ENCODE data around the gene LPIN1.

The LPIN1 gene

GRCh38 chr2:11768946-11769345 lies 22.5 kb downstream of the LPIN1 start:
- POLR2A ChIA-PET: no interaction called here
- no peak for TF ChIP-seq CTCF (IDR thresholded peaks at IDR 0.05; ENCODE audit: control extremely low read depth, extremely low read depth, low read depth, missing control alignments)
- CTCF ChIA-PET: interaction anchor here (2.2 kb wide), 1 partner anchor 11 kb away, joined by 11 read pairs; no protein-coding TSS in a partner anchor
- DNase-seq (ENCODE audit: extremely low spot score): no peak

- TF ChIP-seq CTCF (IDR thresholded peaks at IDR 0.05; ENCODE audit: control extremely low read depth, extremely low read depth, low read depth, missing control alignments): no peak
- ChIA-PET POLR2A (no interaction called here), CTCF (interaction anchor here (0.6 to 2.2 kb wide), 4 partner anchors 11 to 76 kb away, joined by 3 to 11 read pairs (median 3); no protein-coding TSS in a partner anchor)
- DNase-seq (ENCODE audit: extremely low spot score): no peak
Observed at GRCh38 chr2:11769516-11769915, 23.1 kb downstream of the LPIN1 start.

DNA sequence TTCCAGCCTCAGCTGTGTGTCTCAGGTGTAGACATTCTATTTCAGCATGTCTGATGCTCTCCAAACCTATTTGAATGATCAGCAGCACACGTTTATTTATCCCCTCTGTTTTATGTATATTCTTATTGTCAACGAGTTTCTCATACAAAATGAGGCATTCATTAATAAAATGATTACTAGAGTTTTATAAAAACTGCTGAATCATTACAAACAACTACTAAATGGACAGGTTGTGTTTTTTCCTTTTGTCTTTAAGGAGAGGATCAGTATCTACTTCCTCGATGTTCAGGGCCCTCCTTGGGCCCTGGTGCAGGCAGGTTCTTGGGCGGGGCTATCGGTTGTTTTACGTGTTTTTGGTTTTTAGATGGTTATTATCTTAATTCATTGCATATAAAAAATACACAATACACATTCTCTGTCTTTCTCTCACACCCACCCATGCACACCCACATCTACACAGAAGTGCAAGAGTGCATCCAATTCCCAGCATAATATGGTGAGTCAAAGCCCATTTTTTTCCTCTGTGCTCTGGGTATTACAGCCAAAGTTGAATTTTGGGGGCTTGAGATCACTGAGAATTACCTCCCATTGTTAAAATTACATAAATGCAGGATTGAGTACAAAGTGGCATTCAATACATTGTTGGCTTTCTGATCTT lies 24.2 kb downstream of the LPIN1 start:
- DNase-seq (ENCODE audit: extremely low spot score): no peak
- ChIA-PET POLR2A (no interaction called here), CTCF (interaction anchor here (1.0 to 2.2 kb wide), 5 partner anchors 9 to 77 kb away, joined by 3 to 11 read pairs (median 3); no protein-coding TSS in a partner anchor)
- TF ChIP-seq CTCF (IDR thresholded peaks at IDR 0.05; ENCODE audit: control extremely low read depth, extremely low read depth, low read depth, missing control alignments): no peak

DNA sequence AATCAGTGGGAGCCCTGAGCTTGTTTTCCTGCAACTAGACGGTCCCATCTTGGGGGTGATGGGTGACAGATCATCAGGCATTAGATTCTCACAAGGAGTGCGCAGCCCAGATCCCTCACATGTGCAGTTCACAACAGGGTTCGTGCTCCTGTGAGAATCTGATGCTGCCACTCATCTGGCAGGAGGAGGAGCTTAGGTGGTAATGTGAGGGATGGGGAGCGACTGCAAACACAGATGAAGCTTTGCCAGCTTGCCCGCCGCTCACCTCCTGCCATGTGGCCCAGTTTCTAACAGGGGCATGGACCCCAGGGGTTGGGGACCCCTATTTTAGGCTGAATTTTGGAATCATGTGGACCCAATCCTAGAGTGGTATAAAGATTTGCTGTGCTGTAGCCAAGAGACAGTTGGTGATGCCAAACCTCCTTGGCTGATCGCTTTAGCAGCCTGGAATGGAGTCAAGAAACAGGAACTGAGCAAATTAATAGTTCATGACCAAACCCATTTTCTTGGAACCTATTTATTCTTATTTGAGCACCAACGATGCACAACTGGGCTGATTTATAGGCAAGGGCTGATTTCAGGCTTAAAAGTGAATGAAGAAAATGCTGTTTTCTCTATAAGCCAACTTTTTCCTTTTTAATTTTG lies 25.7 kb downstream of the LPIN1 start:
- TF ChIP-seq CTCF (IDR thresholded peaks at IDR 0.05; ENCODE audit: control extremely low read depth, extremely low read depth, low read depth, missing control alignments): no peak
- ChIA-PET POLR2A (no interaction called here), CTCF (interaction anchor here (1.1 to 1.4 kb wide), 2 partner anchors 8 to 17 kb away, joined by 3 to 5 read pairs; no protein-coding TSS in a partner anchor)
- DNase-seq (ENCODE audit: extremely low spot score): no peak

GRCh38 chr2:11773111-11773510 lies 26.7 kb downstream of the LPIN1 start:
- ChIA-PET POLR2A (no interaction called here), CTCF (interaction anchor here (1.7 to 2.9 kb wide), 3 partner anchors 10 to 84 kb away, joined by 4 to 15 read pairs (median 12); no protein-coding TSS in a partner anchor)
- no peak for DNase-seq (ENCODE audit: extremely low spot score)
- TF ChIP-seq CTCF (IDR thresholded peaks at IDR 0.05; ENCODE audit: control extremely low read depth, extremely low read depth, low read depth, missing control alignments): no peak

GRCh38 chr2:11773747-11774525 lies 27.5 kb downstream of the LPIN1 start:
- ChIA-PET CTCF (interaction anchor here (0.8 to 2.9 kb wide), 6 partner anchors 9 to 84 kb away, joined by 3 to 15 read pairs (median 6); no protein-coding TSS in a partner anchor), POLR2A (no interaction called here)
- TF ChIP-seq CTCF (IDR thresholded peaks at IDR 0.05; ENCODE audit: control extremely low read depth, extremely low read depth, low read depth, missing control alignments): no peak
- DNase-seq (ENCODE audit: extremely low spot score): no peak
